Activated T-cell treated with anti-CD3 and anti-CD28 coated beads, Interleukin-2, amount 50 U/mL, for 72 hours (primary cell): ENCODE data around the gene PLXNA2. TPM values are rescaled to one million over a fixed set of nuclear protein-coding genes. Genes with fewer than 3 reads are reported as not detected.

Experiments used
- ATAC-seq, 2 donors: fragments of 150-1000 bp; cut with Tn5 transposase; replicated peaks in 1 of 2; 2 replicates each; pipeline ENCODE4 v1.10.0; 2021; ENCODE audit warnings: moderate library complexity in 2 of 2, mild to moderate bottlenecking in 1 of 2
- DNase-seq, 2 donors: peaks; one replicate each; pipeline ENCODE4 v3.0.0; 2021 to 2022; ENCODE audit warnings: mixed read lengths in 1 of 2
- H3K27ac Mint-ChIP-seq: one replicate; pipeline ENCODE4 v1.8.0; 2022; ENCODE audit warnings: mild to moderate bottlenecking, moderate library complexity, mixed read lengths
- H3K27me3 Mint-ChIP-seq: one replicate; pipeline ENCODE4 v1.8.0; 2022; ENCODE audit warnings: low read depth, mixed read lengths
- H3K36me3 Mint-ChIP-seq, 2 donors: one replicate each; pipeline ENCODE4 v1.8.0; 2022; ENCODE audit warnings: mixed read lengths in 2 of 2, mild to moderate bottlenecking in 1 of 2; ENCODE audit not compliant: insufficient read depth in 2 of 2
- H3K4me1 Mint-ChIP-seq: one replicate; pipeline ENCODE4 v1.8.0; 2022; ENCODE audit warnings: low read depth, mixed read lengths
- H3K4me3 Mint-ChIP-seq, 2 donors: one replicate each; pipeline ENCODE4 v1.8.0; 2022; ENCODE audit warnings: mild to moderate bottlenecking in 2 of 2, mixed read lengths in 2 of 2, moderate library complexity in 2 of 2
- H3K9me3 Mint-ChIP-seq, 2 donors: one replicate each; pipeline ENCODE4 v1.8.0; 2022; ENCODE audit warnings: mixed read lengths in 2 of 2
- total RNA-seq, 2 donors: library from RNA; stranded (reverse); gene quantifications; one replicate each; pipeline ENCODE4 v1.2.3, GENCODE V29; 2022

The PLXNA2 gene
- total RNA-seq, 2 donors from 2014 or later = 0.07 to 0.72 TPM

DNA sequence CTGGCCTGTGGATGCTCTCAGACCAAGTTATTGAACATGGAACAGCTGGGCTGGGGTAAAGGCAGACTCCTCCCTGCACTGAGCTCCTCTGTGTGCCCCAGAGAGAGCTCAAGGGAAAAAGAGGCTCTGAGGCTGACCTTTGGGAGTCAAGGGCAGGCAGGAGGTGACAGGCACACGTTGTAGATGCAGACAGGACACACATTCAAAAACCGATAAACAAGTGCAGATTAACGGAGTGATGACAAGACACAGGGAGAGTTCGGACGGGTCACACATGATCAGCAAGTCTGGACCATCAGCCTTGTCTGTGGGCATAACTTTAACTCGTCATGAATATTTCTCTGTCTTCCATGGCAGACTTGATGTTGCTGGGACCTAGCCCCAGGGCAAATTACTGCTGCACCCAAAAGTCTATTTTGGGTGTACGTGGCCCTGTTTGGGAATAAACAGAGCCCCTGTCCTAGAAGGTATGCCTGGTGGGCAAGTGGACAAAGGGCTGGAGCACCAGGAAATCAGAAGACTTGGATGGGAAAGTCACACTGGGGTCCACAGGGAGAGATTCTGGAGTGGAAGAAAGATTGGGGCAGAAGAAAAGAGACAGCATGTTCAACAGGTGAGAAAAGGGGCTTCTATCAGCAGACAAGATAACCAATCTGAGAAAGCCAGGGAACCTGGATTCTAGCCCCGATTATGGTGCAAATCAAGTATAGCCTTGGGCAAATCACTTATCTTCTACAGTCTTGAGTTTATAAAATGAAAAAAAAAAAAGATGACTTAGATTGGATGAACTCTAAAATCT lies 74.9 kb downstream of the PLXNA2 start:
- Mint-ChIP-seq H3K27me3 (peaks cover 36% of the 10 kb centered on the region), H3K36me3 (no peaks in the 10 kb centered on the region), H3K27ac (no peak overlapping the region), H3K4me3 (no peak overlapping the region), H3K9me3 (no peaks in the 10 kb centered on the region), H3K4me1 (no peaks in the 10 kb centered on the region)
- DNase-seq (no peak), ATAC-seq (no peak)

DNA sequence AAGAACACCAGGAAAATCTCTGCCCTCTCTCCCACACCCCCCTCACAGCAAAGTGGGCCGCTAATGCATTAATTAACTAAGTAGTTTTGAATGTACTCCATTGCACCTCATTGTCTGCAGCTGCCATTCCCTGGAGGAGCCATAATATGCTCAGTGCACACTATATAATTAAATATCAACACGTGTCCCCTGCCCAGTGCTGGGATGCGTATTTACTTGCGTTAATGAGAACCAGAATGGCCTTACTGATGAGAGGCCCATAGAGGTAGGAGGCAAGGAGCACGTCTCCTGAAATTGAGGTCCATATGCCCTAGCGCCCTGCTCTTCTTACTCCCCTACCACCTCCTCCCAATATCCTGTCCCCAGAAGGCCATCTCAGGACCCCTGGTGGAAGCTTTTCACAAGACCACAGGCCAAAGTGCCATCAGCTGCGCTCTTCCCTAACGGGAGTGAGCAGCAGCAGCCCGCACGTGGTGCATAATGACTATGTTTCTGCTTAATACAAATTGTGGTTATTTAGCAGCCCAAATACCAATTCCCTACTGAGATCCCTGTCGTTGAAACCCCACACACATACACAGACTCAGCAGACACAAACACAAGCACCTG lies 76.8 kb downstream of the PLXNA2 start:
- H3K4me1 Mint-ChIP-seq = no peaks in the 10 kb centered on the region
- H3K27ac Mint-ChIP-seq = no peak overlapping the region
- peaks cover 53% of the 10 kb centered on the region for H3K27me3 Mint-ChIP-seq
- H3K36me3 Mint-ChIP-seq = no peaks in the 10 kb centered on the region
- DNase-seq (no peak), ATAC-seq (no peak)
- H3K9me3 Mint-ChIP-seq = no peaks in the 10 kb centered on the region
- H3K4me3 Mint-ChIP-seq = no peak overlapping the region

DNA sequence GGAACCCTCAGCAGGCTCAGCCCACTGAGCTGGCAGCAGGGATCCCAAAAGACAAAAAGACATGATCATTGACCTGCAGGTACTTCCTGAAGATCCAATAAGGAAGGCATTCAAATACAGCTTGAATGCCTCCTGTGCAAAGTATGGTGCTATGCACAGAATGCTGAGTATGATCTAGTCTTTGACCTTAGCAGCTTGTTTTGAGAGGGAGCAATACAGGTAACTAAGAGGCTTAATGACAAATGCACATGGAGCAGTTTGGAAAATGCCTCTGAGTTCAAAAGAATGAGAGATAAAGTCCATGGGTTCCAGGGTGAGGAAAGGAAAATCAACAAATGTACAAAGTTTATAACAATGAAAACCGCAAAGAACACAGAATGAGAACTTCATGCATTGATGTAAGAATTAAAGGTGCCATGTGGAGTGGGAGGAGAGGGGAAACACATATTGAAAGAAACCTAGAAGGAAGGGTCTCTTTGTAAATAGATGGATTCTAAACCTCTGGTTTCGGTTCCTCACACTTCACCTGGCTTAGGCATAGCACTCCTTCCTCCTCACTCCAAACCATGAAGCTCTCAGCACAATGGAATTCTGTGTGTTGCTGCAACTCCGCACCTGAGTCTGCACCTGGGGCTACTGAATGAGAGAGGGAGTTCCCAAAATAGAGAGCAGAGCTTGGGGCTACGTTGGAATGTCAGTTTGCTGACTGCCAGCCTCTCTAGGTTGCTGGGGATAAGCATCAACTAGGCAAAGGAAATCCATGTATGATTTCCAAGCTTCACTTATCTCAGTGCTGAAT lies 77.6 kb downstream of the PLXNA2 start:
- no peak for DNase-seq

DNA sequence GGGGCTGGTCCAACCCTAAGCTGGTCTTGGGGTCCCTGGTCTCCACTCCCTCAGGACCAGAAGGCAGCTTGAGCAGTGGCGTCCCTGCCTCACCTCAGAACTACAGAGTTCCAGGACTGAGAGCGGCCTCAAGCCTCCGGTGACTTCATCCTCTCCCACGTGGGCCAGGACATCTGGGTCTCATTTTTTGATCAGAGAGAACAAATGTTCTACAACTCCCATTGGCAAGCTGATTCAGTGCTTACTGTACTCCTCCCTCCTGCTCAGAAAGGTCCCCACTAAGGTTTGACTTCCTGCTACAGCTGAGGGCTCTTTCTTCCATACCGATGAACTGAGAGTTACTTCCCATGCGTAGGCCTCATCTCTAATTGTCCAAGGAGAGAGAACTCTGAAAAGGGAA lies 78.5 kb downstream of the PLXNA2 start:
- Mint-ChIP-seq H3K9me3 (no peaks in the 10 kb centered on the region), H3K27ac (no peak overlapping the region), H3K36me3 (no peaks in the 10 kb centered on the region), H3K27me3 (peaks cover 53% of the 10 kb centered on the region), H3K4me3 (no peak overlapping the region), H3K4me1 (no peaks in the 10 kb centered on the region)
- no peak for ATAC-seq
- no peak for DNase-seq

More for the DNA sequence above, 77.6 kb downstream of the PLXNA2 start:
- Mint-ChIP-seq H3K27me3 (peaks cover 53% of the 10 kb centered on the region), H3K27ac (no peak overlapping the region), H3K4me3 (no peak overlapping the region), H3K4me1 (no peaks in the 10 kb centered on the region), H3K36me3 (no peaks in the 10 kb centered on the region), H3K9me3 (no peaks in the 10 kb centered on the region)
- ATAC-seq = no peak

GRCh38 chr1:208164609-208165008 lies 79.6 kb downstream of the PLXNA2 start:
- H3K27ac Mint-ChIP-seq = no peak overlapping the region

DNA sequence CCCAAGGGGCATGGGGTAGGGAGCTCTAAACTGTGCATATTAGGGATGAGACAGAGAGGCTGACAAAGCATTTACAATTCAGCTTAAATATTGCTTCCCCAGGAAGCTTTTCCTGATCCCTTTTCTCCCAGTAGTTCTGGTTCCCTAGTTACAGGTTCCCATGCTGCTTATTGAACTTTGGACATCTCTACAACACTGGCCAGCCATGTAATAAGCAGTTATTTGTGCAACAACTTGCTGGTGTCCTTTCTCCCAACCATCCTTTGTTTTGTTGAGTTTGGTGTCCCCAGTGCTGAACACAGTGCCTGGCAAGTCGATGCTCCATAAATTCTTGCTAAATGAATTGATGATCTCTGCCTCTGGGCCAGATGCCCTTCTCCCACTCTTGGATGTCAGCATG lies 80.6 kb downstream of the PLXNA2 start:
- no peak overlapping the region for H3K4me3 Mint-ChIP-seq
- peaks cover 39% of the 10 kb centered on the region for H3K27me3 Mint-ChIP-seq
- H3K9me3 Mint-ChIP-seq = no peaks in the 10 kb centered on the region
- ATAC-seq (no peak), DNase-seq (no peak)
- no peaks in the 10 kb centered on the region for H3K4me1 Mint-ChIP-seq
- no peak overlapping the region for H3K27ac Mint-ChIP-seq
- no peaks in the 10 kb centered on the region for H3K36me3 Mint-ChIP-seq

More at GRCh38 chr1:208164609-208165008, 79.6 kb downstream of the PLXNA2 start:
- no peaks in the 10 kb centered on the region for H3K9me3 Mint-ChIP-seq
- no peak for ATAC-seq
- no peak overlapping the region for H3K4me3 Mint-ChIP-seq
- peaks cover 48% of the 10 kb centered on the region for H3K27me3 Mint-ChIP-seq
- no peak for DNase-seq
- no peaks in the 10 kb centered on the region for H3K36me3 Mint-ChIP-seq
- H3K4me1 Mint-ChIP-seq = no peaks in the 10 kb centered on the region

DNA sequence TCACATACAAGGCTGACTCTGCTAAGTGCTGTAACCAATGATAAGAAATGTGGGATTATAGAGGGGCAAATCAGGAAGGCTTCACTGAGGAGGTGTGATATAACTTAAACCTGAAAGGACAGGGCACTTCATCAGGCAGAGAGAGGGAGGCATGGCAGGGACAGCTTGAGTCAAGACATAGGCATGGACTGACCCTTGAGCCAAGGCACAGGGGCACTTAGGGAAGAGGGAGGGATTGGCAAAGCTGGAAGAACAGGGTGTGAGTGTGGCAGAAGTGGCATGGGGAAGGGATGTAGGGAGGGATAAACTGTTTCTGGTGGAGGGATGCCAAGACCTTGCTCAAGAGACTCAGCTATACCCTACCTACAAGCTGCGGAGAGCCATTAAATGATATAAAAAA lies 81.3 kb downstream of the PLXNA2 start:
- DNase-seq = no peak
- Mint-ChIP-seq H3K4me3 (no peak overlapping the region), H3K27ac (no peak overlapping the region), H3K36me3 (no peaks in the 10 kb centered on the region), H3K27me3 (peaks cover 39% of the 10 kb centered on the region), H3K4me1 (no peaks in the 10 kb centered on the region), H3K9me3 (no peaks in the 10 kb centered on the region)
- ATAC-seq = no peak

- Mint-ChIP-seq H3K27ac (no peak overlapping the region), H3K36me3 (no peaks in the 10 kb centered on the region), H3K4me3 (no peak overlapping the region), H3K9me3 (no peaks in the 10 kb centered on the region), H3K27me3 (peaks cover 39% of the 10 kb centered on the region), H3K4me1 (no peaks in the 10 kb centered on the region)
- no peak for ATAC-seq
- no peak for DNase-seq
Measured at GRCh38 chr1:208161656-208162375, 82.4 kb downstream of the PLXNA2 start.

DNA sequence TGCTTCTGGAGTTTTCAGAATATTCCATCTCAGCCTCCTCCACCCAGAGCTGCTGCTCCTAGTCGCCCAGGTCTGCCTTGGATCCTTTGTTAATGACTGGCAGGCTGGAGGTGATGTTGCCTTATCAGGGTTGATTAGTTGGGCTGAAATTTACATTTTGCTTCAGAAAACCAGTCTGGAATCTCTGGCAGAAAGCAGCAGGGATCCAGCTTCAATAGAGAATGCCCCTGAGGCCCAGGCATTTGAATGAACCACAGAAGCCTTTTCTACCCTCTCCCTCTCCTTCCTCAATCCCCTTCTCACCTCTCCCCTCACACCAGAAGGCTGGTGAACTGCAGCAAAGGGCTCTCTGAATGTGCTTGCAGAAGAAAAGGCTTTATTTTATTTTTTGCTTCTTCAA lies 83.2 kb downstream of the PLXNA2 start:
- no peaks in the 10 kb centered on the region for H3K36me3 Mint-ChIP-seq
- H3K27me3 Mint-ChIP-seq = peaks cover 33% of the 10 kb centered on the region
- no peak overlapping the region for H3K4me3 Mint-ChIP-seq
- DNase-seq (no peak), ATAC-seq (no peak)
- H3K4me1 Mint-ChIP-seq = no peaks in the 10 kb centered on the region
- no peak overlapping the region for H3K27ac Mint-ChIP-seq
- no peaks in the 10 kb centered on the region for H3K9me3 Mint-ChIP-seq

- Mint-ChIP-seq H3K36me3 (no peaks in the 10 kb centered on the region), H3K9me3 (no peaks in the 10 kb centered on the region), H3K4me3 (no peak overlapping the region), H3K27me3 (peaks cover 26% of the 10 kb centered on the region), H3K27ac (no peak overlapping the region), H3K4me1 (no peaks in the 10 kb centered on the region)
- DNase-seq (no peak), ATAC-seq (no peak)
Measured at GRCh38 chr1:208160259-208160819, 83.8 kb downstream of the PLXNA2 start.

DNA sequence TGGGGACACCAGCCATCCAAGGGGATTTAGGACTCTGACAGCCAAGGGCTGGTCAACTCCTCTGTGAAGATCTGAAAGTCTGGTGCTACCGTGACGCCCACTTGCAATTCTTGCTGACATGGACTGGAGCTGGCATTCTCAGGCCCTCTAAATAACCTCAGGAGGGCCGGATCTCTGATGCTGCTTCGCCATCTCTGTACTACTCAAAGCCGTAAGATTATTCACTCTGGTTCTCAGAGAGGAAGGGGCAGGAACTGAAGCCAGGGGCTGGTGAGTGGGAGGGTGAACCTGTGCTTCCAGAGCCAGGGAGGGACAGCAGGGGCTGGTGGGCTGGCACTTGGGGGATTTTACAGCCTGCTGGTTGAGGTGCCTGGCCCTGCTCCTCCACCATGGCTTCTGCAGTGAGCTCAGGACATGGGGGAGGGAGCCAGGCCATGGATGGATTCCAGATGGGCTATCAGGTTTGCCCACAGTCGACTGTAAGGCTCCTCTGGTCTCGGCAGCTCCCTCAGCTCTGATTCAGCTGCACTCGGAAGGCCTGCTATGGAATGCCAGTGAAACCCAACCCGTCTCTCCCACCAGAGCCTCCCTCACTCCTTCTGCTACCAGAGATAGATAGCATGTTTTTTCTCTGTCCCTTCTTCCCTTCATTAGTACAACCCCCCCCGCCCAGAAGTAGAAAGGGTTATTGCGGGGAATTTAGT lies 84.5 kb downstream of the PLXNA2 start:
- H3K4me3 Mint-ChIP-seq = no peak overlapping the region
- H3K9me3 Mint-ChIP-seq = no peaks in the 10 kb centered on the region
- H3K27ac Mint-ChIP-seq = no peak overlapping the region
- no peak for DNase-seq
- no peak for ATAC-seq
- peaks cover 21% of the 10 kb centered on the region for H3K27me3 Mint-ChIP-seq
- H3K4me1 Mint-ChIP-seq = no peaks in the 10 kb centered on the region
- no peaks in the 10 kb centered on the region for H3K36me3 Mint-ChIP-seq
